A549 treated with RU486 at 1 μM for 4 hours (cell line): ENCODE data around the gene FOXO1. TPM values are rescaled to one million over a fixed set of nuclear protein-coding genes. Genes with fewer than 3 reads are reported as not detected.

ENCODE experiments used
- total RNA-seq: library from RNA; stranded (reverse); fragments of 200-300 nt; extraction: Qiagen RNA extraction; gene quantifications from 5 replicates; pipeline ENCODE4 v1.2.3, GENCODE V29; 2022; ENCODE audit warnings: low read depth

Gene FOXO1
- total RNA-seq: 2.2 to 4.4 TPM (median 3.9 TPM) in 5 replicates

DNA sequence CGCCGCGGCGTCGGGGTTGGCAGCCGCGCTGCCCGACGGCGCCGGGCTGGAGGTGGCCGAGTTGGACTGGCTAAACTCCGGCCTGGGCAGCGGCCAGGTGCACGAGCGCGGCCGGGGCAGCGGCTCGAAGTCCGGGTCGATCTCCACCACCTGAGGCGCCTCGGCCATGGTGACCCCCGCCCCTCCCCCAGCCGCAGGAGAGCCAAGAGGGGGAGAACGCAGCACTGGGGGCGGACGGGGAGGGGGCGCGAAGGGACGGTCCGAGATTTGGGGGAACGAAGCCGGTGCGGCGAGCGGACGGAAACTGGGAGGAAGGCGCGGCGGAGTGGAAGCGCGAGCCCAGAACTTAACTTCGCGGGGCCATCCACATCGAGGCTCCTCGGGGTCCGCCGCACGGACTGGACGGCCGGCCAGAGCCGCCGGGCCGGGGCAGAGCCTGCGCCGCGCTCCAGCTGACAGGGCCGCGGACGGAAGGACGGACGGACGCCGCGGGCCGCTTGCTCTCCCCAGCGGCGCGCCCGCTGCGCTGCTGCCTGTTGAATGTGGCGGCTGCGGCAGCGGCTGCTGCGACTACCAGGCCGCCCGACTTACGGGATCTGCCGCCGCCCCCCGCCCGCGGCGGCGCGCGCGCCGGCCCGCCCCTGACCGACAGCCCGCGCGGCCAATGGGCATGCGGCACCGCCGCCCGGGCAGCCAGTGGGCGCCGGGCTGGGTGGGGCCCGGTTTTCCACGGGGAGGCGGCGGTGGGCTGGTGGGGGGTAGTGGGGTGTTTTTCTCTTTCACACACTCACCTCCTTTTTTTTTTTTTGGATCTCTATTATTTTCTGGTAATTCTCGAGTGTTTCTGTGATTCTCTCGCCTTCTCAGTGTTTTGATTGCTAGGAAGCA lies at the start of gene FOXO1:
Gene FOXO1, minus strand, starts transcription at position 597 of the 888 bp plus-strand sequence. Its CDS starts 429 bp downstream, at position 168.

Other genes starting within 250 kb of the FOXO1 start
- gene MRPS31, start 104.5 kb upstream of the FOXO1 start, total RNA-seq: 13.1 to 16.5 TPM (median 14.6 TPM) in 5 replicates
- 11.8 to 19.4 TPM (median 17.8 TPM) in 5 replicates for gene SLC25A15, start 123.0 kb upstream of the FOXO1 start, total RNA-seq